Measurements from ENCODE around the gene TTC19.

Gene TTC19

GRCh38 chr17:15999141-15999973 is at the start of gene TTC19, which contains the start of gene ZSWIM7:
Gene TTC19, plus strand, starts transcription at chr17:15999824. Its CDS starts 25 bp downstream, at chr17:15999849.
Gene ZSWIM7, minus strand, starts transcription at chr17:15999704. Its CDS starts 110 bp downstream, at chr17:15999594.
- peak; percentile 98 for DNase-seq (ENCODE audit: low spot score)

GRCh38 chr17:15951368-15952047 is 48.1 kb upstream of the TTC19 start:
- no peak for DNase-seq (ENCODE audit: low spot score)

- no peak for DNase-seq (ENCODE audit: low spot score)
These were observed 47.5 kb upstream of the TTC19 start for GRCh38 chr17:15952048-15952532.

- no peak for DNase-seq (ENCODE audit: low spot score)
These were observed 46.5 kb upstream of the TTC19 start for GRCh38 chr17:15952916-15953790.

GRCh38 chr17:15954222-15954621 is 45.4 kb upstream of the TTC19 start:
- no peak for DNase-seq (ENCODE audit: low spot score)

- DNase-seq (ENCODE audit: low spot score) = no peak
These were observed 43.7 kb upstream of the TTC19 start for GRCh38 chr17:15955793-15956541.

GRCh38 chr17:15957206-15957605 is 42.4 kb upstream of the TTC19 start:
- peak; percentile 90 for DNase-seq (ENCODE audit: low spot score)

- DNase-seq (ENCODE audit: low spot score) = no peak
These were observed 41.9 kb upstream of the TTC19 start for GRCh38 chr17:15957608-15958307.

GRCh38 chr17:15958484-15958854 is 41.2 kb upstream of the TTC19 start:
- no peak for DNase-seq (ENCODE audit: low spot score)

GRCh38 chr17:15963670-15964110 is 35.9 kb upstream of the TTC19 start:
- DNase-seq (ENCODE audit: low spot score) = no peak

- no peak for DNase-seq (ENCODE audit: low spot score)
These were observed 34.1 kb upstream of the TTC19 start for GRCh38 chr17:15965528-15965927.

- no peak for DNase-seq (ENCODE audit: low spot score)
These were observed 33.3 kb upstream of the TTC19 start for GRCh38 chr17:15966183-15966878.

- DNase-seq (ENCODE audit: low spot score) = no peak
These were observed 32.8 kb upstream of the TTC19 start for GRCh38 chr17:15966879-15967248.

- no peak for DNase-seq (ENCODE audit: low spot score)
These were observed 31.8 kb upstream of the TTC19 start for GRCh38 chr17:15967706-15968399.

- DNase-seq (ENCODE audit: low spot score) = no peak
These were observed 30.2 kb upstream of the TTC19 start for GRCh38 chr17:15969463-15969862.

- DNase-seq (ENCODE audit: low spot score) = no peak
These were observed 29.1 kb upstream of the TTC19 start for GRCh38 chr17:15970500-15970899.

GRCh38 chr17:15971098-15971678 is 28.4 kb upstream of the TTC19 start:
- DNase-seq (ENCODE audit: low spot score) = no peak

- DNase-seq (ENCODE audit: low spot score) = no peak
These were observed 27.7 kb upstream of the TTC19 start for GRCh38 chr17:15971882-15972281.

- no peak for DNase-seq (ENCODE audit: low spot score)
These were observed 27.1 kb upstream of the TTC19 start for GRCh38 chr17:15972497-15972951.

Measured in activated CD4-positive, alpha-beta T cell treated with anti-CD3 and anti-CD28 coated beads, Interleukin-2, Interleukin-4, amounts not matched to agents 100 ng/mL and 50 ng/mL, durations not matched to agents 16 hours and 8 hours (primary cell).